NCI-H187 (cell line): Measurements from ENCODE around the gene BAZ1B.
A peak's percentile ranks its signal among the peaks of the same experiment; 100 is the strongest.
"Not testable (repeated sequence)": the region's sequence is repeated elsewhere in the genome, so short reads cannot be mapped to it uniquely, and the experiment has no call there.

ENCODE experiments used
- DNase-seq, 2 experiments: peaks; one replicate each; lab custom pipeline; 2025; lab: John Stamatoyannopoulos, UW

BAZ1B gene, protein sequence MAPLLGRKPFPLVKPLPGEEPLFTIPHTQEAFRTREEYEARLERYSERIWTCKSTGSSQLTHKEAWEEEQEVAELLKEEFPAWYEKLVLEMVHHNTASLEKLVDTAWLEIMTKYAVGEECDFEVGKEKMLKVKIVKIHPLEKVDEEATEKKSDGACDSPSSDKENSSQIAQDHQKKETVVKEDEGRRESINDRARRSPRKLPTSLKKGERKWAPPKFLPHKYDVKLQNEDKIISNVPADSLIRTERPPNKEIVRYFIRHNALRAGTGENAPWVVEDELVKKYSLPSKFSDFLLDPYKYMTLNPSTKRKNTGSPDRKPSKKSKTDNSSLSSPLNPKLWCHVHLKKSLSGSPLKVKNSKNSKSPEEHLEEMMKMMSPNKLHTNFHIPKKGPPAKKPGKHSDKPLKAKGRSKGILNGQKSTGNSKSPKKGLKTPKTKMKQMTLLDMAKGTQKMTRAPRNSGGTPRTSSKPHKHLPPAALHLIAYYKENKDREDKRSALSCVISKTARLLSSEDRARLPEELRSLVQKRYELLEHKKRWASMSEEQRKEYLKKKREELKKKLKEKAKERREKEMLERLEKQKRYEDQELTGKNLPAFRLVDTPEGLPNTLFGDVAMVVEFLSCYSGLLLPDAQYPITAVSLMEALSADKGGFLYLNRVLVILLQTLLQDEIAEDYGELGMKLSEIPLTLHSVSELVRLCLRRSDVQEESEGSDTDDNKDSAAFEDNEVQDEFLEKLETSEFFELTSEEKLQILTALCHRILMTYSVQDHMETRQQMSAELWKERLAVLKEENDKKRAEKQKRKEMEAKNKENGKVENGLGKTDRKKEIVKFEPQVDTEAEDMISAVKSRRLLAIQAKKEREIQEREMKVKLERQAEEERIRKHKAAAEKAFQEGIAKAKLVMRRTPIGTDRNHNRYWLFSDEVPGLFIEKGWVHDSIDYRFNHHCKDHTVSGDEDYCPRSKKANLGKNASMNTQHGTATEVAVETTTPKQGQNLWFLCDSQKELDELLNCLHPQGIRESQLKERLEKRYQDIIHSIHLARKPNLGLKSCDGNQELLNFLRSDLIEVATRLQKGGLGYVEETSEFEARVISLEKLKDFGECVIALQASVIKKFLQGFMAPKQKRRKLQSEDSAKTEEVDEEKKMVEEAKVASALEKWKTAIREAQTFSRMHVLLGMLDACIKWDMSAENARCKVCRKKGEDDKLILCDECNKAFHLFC (N-terminal part only)

GRCh38 chr7:73522105-73522872, at the start of gene BAZ1B:
Gene BAZ1B, minus strand, starts transcription at chr7:73522293. Its CDS starts 360 bp downstream, at chr7:73521933.
- peak; percentile 98 for DNase-seq

GRCh38 chr7:73570977-73571376, 48.9 kb upstream of the BAZ1B start:
- no peak for DNase-seq

DNA sequence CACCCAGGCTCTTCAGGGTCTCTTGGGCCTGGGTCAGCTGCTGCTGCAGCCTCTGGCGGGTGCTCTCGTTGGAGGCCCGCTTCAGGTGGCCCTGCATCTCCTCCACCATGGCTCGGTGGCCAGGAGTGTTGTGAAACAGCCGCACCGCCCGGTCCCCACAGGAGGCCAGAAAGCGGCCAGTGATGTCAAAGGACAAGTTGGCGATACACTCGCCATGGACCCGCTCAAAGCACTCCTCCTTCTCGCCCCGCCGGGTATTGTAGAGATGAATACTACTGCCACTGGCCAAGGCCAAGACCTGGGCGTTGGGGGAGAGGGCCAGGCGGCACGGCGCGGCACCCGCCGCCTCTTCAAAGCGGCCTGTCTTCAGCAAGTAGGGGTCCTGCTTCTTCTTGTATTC, 48.4 kb upstream of the BAZ1B start:
- no peak for DNase-seq

DNA sequence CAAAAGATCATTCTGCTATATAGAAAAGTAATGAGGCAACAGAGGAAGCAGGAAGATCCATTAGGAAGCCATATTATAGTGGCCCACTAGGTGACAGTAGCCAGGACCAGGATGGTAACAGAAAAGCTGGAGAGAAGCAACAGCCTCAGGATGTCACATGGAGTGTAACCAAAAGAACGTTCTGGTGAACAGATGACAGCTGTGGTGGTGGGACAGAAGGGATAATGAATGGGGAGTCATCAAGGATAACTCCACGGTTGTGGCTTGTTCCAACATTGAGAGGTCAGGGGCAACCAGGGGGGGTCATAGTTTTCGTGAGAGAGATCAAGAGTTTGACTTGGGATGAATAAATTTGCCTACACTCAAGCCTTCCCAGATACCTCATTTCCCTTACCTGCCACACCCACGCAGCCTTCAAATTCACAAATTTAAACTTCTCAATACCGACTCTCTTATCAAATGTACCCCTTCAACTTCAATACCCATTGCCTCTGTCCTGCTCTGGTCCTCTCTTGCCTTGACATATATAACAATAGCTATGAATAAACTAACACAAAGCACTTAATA, 47.0 kb upstream of the BAZ1B start:
- no peak for DNase-seq

DNA sequence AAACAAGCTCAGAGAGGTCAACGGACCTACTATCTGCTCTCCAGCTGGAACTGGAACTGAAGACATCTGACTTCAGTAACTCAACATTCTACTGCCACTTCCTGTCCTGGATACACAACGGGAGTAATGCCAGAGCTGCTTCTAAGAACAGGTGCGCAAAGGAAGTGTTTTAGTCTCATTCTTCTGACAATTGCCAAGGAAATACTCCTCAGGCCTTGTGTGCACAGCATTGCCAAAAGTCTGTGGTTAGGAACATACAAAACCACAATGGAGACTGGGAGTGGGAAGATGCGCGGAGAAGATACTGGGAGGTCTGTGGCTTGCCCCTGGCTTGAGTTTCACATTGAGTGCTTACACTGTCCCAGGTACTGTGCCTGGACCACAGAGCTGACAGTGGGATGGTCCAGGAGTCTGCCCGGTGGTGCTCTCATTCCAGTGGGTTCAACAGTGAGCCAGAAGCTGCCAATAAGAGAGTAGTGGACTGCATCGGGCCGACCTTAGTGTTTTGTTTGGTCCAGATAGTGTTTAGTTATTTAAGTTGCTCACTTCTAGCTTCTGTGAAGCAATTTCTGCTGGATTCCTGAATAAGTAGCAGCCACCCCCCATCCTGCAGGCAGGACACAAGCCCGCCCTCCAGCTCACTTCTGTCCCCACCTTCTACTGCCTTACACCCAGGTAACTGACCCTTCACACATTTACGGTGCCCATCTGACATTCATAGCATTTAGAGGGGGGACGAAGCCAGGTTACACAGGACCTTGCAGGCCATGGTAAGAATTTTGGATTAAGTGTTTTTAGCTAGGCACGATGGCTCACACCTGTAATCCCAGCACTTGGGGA, 46.0 kb upstream of the BAZ1B start:
- DNase-seq = no peak

DNA sequence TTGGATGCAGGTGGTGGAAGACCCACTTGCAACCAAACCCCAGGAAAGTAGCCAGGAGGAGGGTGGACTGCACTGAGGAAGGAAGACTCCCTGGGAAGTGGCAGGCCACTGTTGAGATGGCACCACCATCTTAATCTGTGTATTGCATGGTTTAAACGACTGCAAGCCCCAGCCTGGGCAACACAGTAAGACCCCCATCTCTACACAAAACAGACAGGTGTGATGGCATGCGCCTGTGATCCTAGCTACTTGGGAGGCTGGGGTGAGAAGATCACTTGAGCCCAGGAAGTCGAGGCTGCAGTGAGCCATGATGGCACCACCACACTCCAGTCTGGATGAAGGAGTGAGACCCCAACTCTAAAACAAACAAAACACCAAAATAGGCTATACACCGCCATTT, 45.0 kb upstream of the BAZ1B start:
- DNase-seq = no peak

- DNase-seq = not testable (repeated sequence)
Observed at GRCh38 chr7:73566431-73566830, 44.3 kb upstream of the BAZ1B start.

- no peak for DNase-seq
Observed at GRCh38 chr7:73565675-73566340, 43.7 kb upstream of the BAZ1B start.

DNA sequence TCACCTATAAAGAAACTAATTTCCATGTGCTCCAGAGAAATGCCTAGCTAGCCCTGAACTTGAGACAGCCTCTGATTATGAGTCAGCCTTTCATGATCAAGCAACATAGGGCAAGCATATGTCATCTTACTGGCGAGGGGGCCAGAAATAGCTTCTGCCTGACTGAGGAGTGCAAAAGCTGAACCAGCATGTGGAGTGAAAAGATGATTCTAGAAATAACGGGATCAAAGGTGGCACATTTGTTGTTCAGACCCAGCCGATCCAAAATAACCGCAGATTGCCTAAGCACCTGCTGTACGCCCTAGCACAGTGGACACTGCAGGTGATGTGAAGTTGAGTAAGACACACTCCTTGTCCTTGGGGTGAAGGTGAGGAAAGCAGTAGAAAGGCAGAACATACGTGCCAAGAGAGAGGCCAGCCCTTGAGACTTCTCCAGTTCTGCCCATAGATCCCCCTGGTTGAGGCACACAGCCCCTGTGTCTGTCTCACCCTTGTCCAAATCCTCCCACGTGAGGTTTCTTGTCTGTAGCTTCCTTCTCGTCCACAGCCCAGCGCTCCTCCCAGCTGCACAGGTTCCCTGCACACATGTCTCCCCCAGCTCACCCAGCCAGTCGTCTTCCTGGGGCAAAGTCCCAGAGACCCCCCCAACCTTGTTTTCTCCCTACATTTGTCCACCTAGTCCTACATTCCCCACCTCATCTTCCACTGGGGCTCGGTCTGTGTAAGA, 38.2 kb upstream of the BAZ1B start:
- no peak for DNase-seq

DNA sequence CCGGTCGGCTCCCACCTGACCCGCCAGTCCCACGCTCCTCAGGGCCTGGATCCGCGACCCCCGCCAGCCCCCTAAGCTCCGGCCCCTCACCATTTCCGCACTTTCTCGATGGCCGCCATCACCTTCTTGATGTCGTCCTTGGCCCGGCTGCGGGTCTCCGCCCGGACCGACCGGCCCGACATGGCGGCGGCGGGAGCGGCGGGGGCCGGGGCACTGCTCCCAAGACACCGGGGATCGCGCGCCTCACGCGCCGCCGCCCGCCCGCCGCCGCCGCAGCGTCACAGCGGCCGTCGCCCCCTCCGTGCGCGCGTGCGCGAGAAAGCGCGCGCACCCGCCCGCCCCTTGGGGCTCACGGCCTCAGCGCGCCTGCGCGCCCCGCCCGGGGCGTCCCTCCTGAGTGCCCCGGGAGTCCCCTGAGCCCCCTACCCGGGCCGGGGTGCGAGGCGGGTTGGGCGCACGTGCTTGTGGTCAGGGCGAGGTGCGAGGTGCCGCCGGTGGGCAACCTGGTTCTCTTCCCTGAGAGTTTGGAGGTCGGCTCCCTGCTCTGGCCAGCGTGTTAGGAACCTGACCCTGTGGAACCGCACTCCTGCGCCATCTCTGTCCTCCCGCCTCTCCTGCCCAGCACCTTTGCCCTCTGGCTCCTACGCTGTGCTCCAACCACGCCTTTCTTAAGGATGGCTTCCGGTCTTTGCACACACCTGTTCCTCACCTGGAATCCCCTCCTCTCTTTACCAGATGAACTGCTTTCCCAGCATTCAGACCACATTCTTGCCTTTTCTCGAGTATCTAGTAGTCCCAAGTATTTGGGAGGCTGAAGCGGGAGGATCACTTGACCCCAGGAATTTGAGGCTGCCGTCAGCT, 35.5 kb upstream of the BAZ1B start, which contains the start of gene BCL7B:
TSS of gene BCL7B (minus strand) at position 294 of the 861 bp plus-strand sequence. CDS start at position 182, 112 bp downstream.
- peak; percentile 68 to 82 for DNase-seq

DNA sequence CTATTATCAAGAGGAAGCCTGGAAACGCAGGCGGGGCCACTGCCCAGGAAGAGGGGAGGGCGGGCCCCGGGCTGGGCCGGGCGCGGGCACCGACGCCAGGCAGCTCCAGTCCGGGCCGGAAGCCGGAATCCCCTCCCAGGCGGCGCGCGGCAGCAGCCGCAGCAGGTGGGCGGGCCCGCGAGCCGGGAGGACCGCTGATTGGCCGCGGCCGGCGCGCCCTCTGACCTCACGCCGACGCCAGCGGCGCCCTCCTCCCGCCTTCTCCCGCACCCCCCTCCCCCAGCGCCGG, 35.0 kb upstream of the BAZ1B start:
- DNase-seq = peak; percentile 84 to 92

GRCh38 chr7:73556208-73557107, 34.4 kb upstream of the BAZ1B start:
- no peak for DNase-seq

DNA sequence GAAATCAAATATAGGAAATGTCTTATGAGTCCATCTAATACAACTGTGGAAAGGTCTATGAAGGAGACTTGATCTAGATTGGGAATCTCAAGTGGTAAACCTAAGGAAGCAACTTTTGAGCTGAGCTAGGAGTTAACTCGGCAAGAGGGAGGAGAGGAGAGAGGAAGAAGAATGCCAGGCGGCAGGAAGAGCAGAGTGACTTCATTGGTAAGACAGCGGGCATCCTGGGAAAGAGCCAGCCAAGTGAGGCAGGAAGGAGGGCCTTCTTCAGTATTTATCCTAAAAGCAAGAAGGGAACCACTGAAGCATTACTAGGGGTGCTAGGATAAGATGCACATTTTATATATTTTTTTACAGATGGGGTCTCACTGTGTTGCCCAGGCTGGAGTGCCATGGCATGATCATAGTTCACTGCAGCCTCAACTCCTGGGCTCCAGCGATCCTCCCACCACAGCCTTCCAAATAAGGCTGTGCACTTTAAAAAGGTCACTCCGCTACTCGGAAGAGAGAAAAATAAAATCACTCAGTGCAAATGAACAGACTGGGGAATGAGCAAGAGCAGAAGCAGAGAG, 33.4 kb upstream of the BAZ1B start:
- no peak for DNase-seq

- not testable (repeated sequence) for DNase-seq
Observed at GRCh38 chr7:73550093-73550492, 28.0 kb upstream of the BAZ1B start.

GRCh38 chr7:73549176-73549575, 27.1 kb upstream of the BAZ1B start:
- no peak for DNase-seq

GRCh38 chr7:73547841-73548240, 25.7 kb upstream of the BAZ1B start:
- no peak for DNase-seq

DNA sequence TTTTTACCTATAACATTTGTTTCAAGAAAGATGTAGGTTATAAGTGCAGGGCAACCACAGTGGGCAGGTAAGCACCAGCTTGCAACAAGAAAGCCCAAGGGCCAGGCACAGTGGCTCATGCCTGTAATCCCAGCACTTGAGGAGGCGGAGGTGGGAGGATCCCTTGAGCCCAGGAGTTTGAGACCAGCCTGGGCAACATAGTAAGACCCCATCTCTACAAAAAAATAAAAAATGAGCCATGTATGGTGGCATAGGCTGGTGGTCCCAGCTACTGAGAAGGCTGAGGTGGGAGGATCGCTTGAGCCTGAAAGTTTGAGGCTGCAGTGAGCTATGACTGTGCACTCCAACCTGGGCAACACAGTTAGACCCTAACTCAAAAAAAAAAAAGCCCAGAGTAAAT, 22.6 kb upstream of the BAZ1B start:
- no peak for DNase-seq
